NCI-H187 (cell line): ENCODE data around the gene CYP2J2.
"Not testable (repeated sequence)": the region's sequence is repeated elsewhere in the genome, so short reads cannot be mapped to it uniquely, and the experiment has no call there.

ENCODE experiments used
- DNase-seq, 2 experiments: peaks; one replicate each; lab custom pipeline; 2025; lab: John Stamatoyannopoulos, UW

The CYP2J2 gene

GRCh38 chr1:59917785-59918180 is 8.8 kb downstream of the CYP2J2 start:
- DNase-seq, result no peak

DNA sequence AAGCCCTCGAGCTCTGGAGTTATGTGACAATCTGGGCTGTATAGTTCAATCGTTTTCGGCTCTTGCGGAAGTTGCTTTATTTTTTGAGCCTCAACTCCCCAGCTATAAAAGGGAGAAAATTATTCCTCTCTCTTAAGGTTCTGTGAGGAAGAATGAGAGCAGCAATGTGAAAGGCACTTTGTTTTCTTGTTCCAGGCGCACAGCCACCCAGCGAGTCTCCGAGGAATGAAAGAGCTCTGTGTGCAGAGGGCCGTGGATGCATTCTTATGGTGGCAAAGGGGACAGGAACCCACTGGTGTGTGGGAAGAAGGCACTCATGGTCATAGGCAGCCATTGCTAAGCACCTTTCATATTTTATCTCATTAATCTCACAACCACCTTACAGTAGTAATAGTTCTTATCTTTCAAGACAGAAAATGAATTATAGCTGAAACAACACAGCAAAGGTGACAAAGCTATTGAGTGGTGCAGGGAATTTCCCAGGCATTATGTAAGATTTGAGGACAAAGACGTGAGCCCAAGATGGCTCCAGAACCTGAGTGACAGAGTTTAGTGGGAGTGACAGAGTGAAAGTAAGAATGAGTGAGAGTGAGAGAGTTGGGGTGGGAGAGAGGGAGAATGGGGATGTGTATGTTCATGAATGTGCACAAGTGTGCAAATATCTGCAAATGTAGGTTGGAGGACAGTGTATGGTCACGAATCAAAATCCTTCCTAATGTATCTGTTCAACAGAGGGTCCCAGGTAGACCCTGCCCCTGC is 9.4 kb downstream of the CYP2J2 start:
- no peak for DNase-seq

- no peak for DNase-seq
Measured at GRCh38 chr1:59915516-59915915, 11.1 kb downstream of the CYP2J2 start.

DNA sequence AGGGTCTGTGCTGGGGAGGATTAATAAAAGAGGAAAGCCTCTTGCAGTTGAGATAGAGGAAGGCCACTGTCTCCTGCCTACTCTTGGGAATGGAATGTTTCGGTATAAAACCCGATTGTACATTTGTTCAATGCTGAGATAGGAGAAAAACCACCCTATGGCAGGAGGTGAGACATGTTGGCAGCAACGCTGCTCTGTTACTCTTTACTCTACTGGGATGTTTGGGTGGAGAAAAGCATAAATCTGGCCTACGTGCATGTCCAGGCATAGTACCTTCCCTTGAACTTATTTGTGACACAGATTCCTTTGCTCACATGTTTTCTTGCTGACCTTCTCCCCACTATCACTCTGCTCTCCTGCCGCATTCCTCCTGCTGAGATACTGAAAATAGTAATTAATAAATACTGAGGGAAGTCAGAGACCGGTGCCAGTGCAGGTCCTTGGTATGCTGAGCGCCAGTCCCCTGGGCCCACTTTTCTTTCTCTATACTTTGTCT is 11.7 kb downstream of the CYP2J2 start:
- DNase-seq, result not testable (repeated sequence)

GRCh38 chr1:59908682-59909081 is 17.9 kb downstream of the CYP2J2 start:
- no peak for DNase-seq

DNA sequence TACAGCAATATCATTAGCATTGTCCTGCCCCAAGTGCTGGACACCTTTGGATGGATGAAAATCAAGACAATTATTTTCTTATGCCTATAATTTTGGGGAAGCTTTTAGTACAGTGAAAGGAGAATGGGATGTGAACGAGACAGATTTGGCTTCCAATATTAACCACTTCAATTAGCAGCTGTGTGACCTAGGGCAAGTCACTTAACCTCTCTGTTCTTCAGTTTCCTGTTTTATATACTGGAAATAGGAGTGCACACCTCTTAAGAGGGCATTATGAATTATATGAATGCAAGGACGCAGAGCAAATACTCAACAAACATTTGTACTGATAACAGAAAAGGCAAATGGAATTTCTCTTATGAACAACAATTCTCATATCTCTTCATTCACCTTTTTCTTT is 18.5 kb downstream of the CYP2J2 start:
- DNase-seq, result no peak

GRCh38 chr1:59906931-59907330 is 19.6 kb downstream of the CYP2J2 start:
- no peak for DNase-seq

GRCh38 chr1:59903141-59903754 is 23.3 kb downstream of the CYP2J2 start:
- no peak for DNase-seq

- no peak for DNase-seq
Measured at GRCh38 chr1:59901770-59902388, 24.7 kb downstream of the CYP2J2 start.

- DNase-seq, result no peak
Measured at GRCh38 chr1:59900640-59901039, 25.9 kb downstream of the CYP2J2 start.

- no peak for DNase-seq
Measured at GRCh38 chr1:59898927-59899326, 27.6 kb downstream of the CYP2J2 start.

- DNase-seq, result no peak
Measured at GRCh38 chr1:59897165-59897564, 29.4 kb downstream of the CYP2J2 start.

- no peak for DNase-seq
Measured at GRCh38 chr1:59892841-59893811, 33.4 kb downstream of the CYP2J2 start.

DNA sequence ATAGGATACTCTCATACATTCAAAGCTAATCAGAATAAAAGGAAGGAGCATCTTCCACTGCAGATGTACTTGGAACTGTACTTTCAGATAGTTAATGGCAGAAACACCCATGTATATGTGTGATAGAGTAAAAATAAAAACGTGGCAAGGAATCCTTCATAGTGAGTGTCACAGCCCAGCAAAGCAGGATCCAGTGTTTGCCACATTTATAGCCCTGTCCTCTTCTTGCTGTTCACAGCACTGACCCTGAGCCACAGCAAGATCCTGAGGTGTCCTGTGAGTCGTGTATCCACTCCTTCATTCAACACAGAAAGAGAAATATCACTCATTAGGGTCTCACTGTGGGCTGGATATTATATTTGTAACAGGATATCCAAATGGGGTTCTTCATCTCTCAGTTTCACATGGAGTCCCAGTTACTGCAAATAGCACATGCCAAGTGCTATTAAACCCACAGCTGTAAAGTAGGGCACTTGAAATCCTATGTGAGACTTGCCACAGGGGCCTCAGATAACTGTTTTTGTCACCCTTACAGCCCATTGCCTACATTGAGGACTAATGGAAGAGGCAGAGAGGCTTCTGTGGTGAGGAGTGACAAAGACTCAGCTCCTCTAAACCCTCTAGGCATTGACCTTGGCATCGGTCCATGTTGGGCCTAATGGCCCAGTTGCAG is 41.3 kb downstream of the CYP2J2 start:
- DNase-seq, result no peak

GRCh38 chr1:59880735-59881134 is 45.8 kb downstream of the CYP2J2 start:
- DNase-seq, result no peak

DNA sequence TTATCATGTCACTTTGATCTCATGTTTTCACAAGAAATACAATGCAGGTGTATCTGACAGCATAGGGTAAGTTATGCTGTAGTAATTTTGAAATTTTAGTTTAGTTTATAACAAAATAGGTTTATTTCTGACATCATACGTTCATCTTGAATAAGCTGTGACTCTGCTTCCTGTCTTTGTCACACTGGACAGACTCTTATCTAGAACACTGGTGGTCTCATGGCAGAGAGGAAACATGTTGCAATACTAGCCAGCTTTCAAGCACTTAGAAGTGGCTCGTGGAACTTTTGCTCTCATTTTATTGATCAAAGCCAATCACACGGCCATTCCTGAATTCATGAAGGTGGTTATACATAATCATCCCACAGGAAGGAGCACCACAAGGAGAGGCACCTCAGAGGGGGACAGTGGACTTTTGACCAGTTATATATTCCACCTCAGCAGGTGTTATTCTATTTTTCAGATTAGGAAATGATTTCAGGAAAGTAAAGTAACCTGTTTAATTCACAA is 46.5 kb downstream of the CYP2J2 start:
- no peak for DNase-seq

- DNase-seq, result no peak
Measured at GRCh38 chr1:59879574-59879973, 47.0 kb downstream of the CYP2J2 start.

DNA sequence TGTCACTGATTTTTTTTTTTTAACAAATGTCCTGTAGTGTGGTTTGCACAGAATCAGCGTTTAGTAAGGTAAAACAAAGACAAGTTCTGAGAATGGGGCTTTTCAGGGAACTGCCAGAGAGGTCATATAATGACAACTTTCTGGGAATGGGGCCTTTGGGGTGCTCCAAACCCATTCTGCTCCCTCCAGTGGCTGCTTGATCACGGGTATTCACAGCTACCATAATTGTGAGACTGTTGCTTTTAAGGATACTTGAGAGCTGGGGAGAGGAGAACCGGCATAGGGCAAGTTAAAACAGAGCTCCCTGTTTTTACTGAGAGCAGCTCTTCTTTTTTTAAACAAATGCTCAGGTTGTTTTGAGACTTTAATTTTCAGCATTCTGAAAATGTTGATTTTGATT is 48.2 kb downstream of the CYP2J2 start:
- DNase-seq, result no peak

- no peak for DNase-seq
Measured at GRCh38 chr1:59877108-59877682, 49.4 kb downstream of the CYP2J2 start.

- no peak for DNase-seq
Measured at GRCh38 chr1:59871746-59872145, 54.8 kb downstream of the CYP2J2 start.

- no peak for DNase-seq
Measured at GRCh38 chr1:59866462-59866861, 60.1 kb downstream of the CYP2J2 start.
